ENCODE measurements around the gene IRF8. TPM values are rescaled to one million over a fixed set of nuclear protein-coding genes. Genes with fewer than 3 reads are reported as not detected.

Gene IRF8
- total RNA-seq, 2 donors from 2014 or later: 0.24 to 0.75 TPM

GRCh38 chr16:85897382-85897781 is 1.6 kb upstream of the IRF8 start:
- Histone ChIP-seq H3K27ac (ENCODE audit: low read depth, low read length) (no peak overlapping the region), H3K4me3 (ENCODE audit: low read length) (no peak overlapping the region), H3K36me3 (ENCODE audit: control insufficient read depth, insufficient read depth, low read length) (no peaks in the 10 kb centered on the region), H3K9me3 (ENCODE audit: control insufficient read depth, low read length) (no peaks in the 10 kb centered on the region), H3K4me1 (ENCODE audit: control insufficient read depth, insufficient read depth, low read length) (peaks cover 4% of the 10 kb centered on the region), H3K9ac (ENCODE audit: extremely low read depth, low read length, poor library complexity, severe bottlenecking) (no peak overlapping the region), H3K27me3 (ENCODE audit: control insufficient read depth, insufficient read depth, low read length, poor library complexity, severe bottlenecking) (peaks cover 77% of the 10 kb centered on the region)
- 0 to 19% methylated on average over 1 to 2 of the region's 2 CpGs for WGBS, 2 experiments (ENCODE audit: insufficient coverage in 1 of 2, insufficient read length in 1 of 2)
- no peak for TF ChIP-seq CTCF (conservative IDR thresholded peaks at IDR 0.05)
- Mint-ChIP-seq H3K27ac (no peak overlapping the region), H3K4me1 (peaks cover 4% of the 10 kb centered on the region), H3K4me3 (no peak overlapping the region), H3K27me3 (ENCODE audit: insufficient read depth) (peaks cover 75% of the 10 kb centered on the region), H3K36me3 (ENCODE audit: low read depth) (no peaks in the 10 kb centered on the region), H3K9me3 (no peaks in the 10 kb centered on the region)
- DNase-seq: no peak

- Histone ChIP-seq H3K9me3 (ENCODE audit: control insufficient read depth, low read length) (no peaks in the 10 kb centered on the region), H3K27me3 (ENCODE audit: control insufficient read depth, insufficient read depth, low read length, poor library complexity, severe bottlenecking) (peaks cover 95% of the 10 kb centered on the region), H3K27ac (ENCODE audit: low read depth, low read length) (no peak overlapping the region), H3K4me1 (ENCODE audit: control insufficient read depth, insufficient read depth, low read length) (peaks cover 4% of the 10 kb centered on the region), H3K36me3 (ENCODE audit: control insufficient read depth, insufficient read depth, low read length) (no peaks in the 10 kb centered on the region), H3K9ac (ENCODE audit: extremely low read depth, low read length, poor library complexity, severe bottlenecking) (peak overlapping the region; percentile 15), H3K4me3 (ENCODE audit: low read length) (peak overlapping the region; percentile 80)
- TF ChIP-seq CTCF (conservative IDR thresholded peaks at IDR 0.05): no peak
- Mint-ChIP-seq H3K27me3 (ENCODE audit: insufficient read depth) (peaks cover 72% of the 10 kb centered on the region), H3K4me3 (peak overlapping the region; percentile 52), H3K36me3 (ENCODE audit: low read depth) (no peaks in the 10 kb centered on the region), H3K9me3 (no peaks in the 10 kb centered on the region), H3K27ac (no peak overlapping the region), H3K4me1 (peaks cover 4% of the 10 kb centered on the region)
- DNase-seq: no peak
- 66 to 69% methylated on average over 5 to 7 of the region's 7 CpGs for WGBS, 2 experiments (ENCODE audit: insufficient coverage in 1 of 2, insufficient read length in 1 of 2)
Measured at GRCh38 chr16:85899444-85899843, 482 bp downstream of the IRF8 start.

GRCh38 chr16:85900027-85900792 is 1.2 kb downstream of the IRF8 start:
- H3K4me1 Mint-ChIP-seq: peaks cover 4% of the 10 kb centered on the region
- no peak overlapping the region for H3K27ac Mint-ChIP-seq
- H3K36me3 Mint-ChIP-seq (ENCODE audit: low read depth): no peaks in the 10 kb centered on the region
- TF ChIP-seq CTCF (conservative IDR thresholded peaks at IDR 0.05): no peak
- Histone ChIP-seq H3K27ac (ENCODE audit: low read depth, low read length) (no peak overlapping the region), H3K36me3 (ENCODE audit: control insufficient read depth, insufficient read depth, low read length) (no peaks in the 10 kb centered on the region), H3K27me3 (ENCODE audit: control insufficient read depth, insufficient read depth, low read length, poor library complexity, severe bottlenecking) (peaks cover 89% of the 10 kb centered on the region), H3K9ac (ENCODE audit: extremely low read depth, low read length, poor library complexity, severe bottlenecking) (no peak overlapping the region), H3K9me3 (ENCODE audit: control insufficient read depth, low read length) (no peaks in the 10 kb centered on the region), H3K4me3 (ENCODE audit: low read length) (no peak overlapping the region), H3K4me1 (ENCODE audit: control insufficient read depth, insufficient read depth, low read length) (peaks cover 4% of the 10 kb centered on the region)
- H3K27me3 Mint-ChIP-seq (ENCODE audit: insufficient read depth): peaks cover 68% of the 10 kb centered on the region
- H3K9me3 Mint-ChIP-seq: no peaks in the 10 kb centered on the region
- no peak for DNase-seq
- 85 to 88% methylated on average over 14 to 17 of the region's 17 CpGs for WGBS, 2 experiments (ENCODE audit: insufficient coverage in 1 of 2, insufficient read length in 1 of 2)
- no peak overlapping the region for H3K4me3 Mint-ChIP-seq

Measured in endodermal cell (in vitro differentiated cells).